Fibroblast of skin of scalp (primary cell): ENCODE data around the gene MSL3B.
"Not testable (repeated sequence)": the region's sequence is repeated elsewhere in the genome, so short reads cannot be mapped to it uniquely, and the experiment has no call there.

Source experiments
- DNase-seq: peaks from one replicate; pipeline ENCODE4 v3.0.0-alpha.2; 2013

The MSL3B gene

GRCh38 chr2:233867993-233868532, at the start of gene MSL3B:
TSS of gene MSL3B (minus strand) at chr2:233868386.
- DNase-seq: peak; percentile 66

- no peak for DNase-seq
These were observed 48.9 kb upstream of the MSL3B start, which contains the start of gene TRPM8 for GRCh38 chr2:233917116-233917515. TSS of gene TRPM8 (plus strand) at chr2:233917373. CDS start at chr2:233926538, 9,165 bp downstream.

GRCh38 chr2:233915128-233915527, 46.9 kb upstream of the MSL3B start:
- no peak for DNase-seq

- DNase-seq: peak; percentile 50
These were observed 44.7 kb upstream of the MSL3B start for GRCh38 chr2:233912691-233913423.

GRCh38 chr2:233907627-233908026, 39.4 kb upstream of the MSL3B start:
- no peak for DNase-seq

- DNase-seq: no peak
These were observed 37.8 kb upstream of the MSL3B start for GRCh38 chr2:233905945-233906344.

GRCh38 chr2:233901884-233902283, 33.7 kb upstream of the MSL3B start:
- no peak for DNase-seq

- no peak for DNase-seq
These were observed 33.2 kb upstream of the MSL3B start for GRCh38 chr2:233901367-233901766.

- not testable (repeated sequence) for DNase-seq
These were observed 28.1 kb upstream of the MSL3B start for GRCh38 chr2:233896253-233896652.

- no peak for DNase-seq
These were observed 24.6 kb upstream of the MSL3B start for GRCh38 chr2:233892793-233893192.

- DNase-seq: no peak
These were observed 14.2 kb upstream of the MSL3B start for GRCh38 chr2:233882353-233882752.

GRCh38 chr2:233872125-233872524, 3.9 kb upstream of the MSL3B start:
- DNase-seq: not testable (repeated sequence)

- no peak for DNase-seq
These were observed 3.2 kb upstream of the MSL3B start for GRCh38 chr2:233871432-233871831.

GRCh38 chr2:233866479-233866878, 1.7 kb downstream of the MSL3B start:
- no peak for DNase-seq

- DNase-seq: no peak
These were observed 2.3 kb downstream of the MSL3B start for GRCh38 chr2:233865838-233866237.

- DNase-seq: no peak
These were observed 5.9 kb downstream of the MSL3B start for GRCh38 chr2:233862261-233862768.

- no peak for DNase-seq
These were observed 9.9 kb downstream of the MSL3B start for GRCh38 chr2:233858331-233858730.

- peak; percentile 12 for DNase-seq
These were observed 10.6 kb downstream of the MSL3B start for GRCh38 chr2:233857511-233858141.

GRCh38 chr2:233856184-233856583, 12.0 kb downstream of the MSL3B start:
- no peak for DNase-seq

- DNase-seq: no peak
These were observed 12.8 kb downstream of the MSL3B start for GRCh38 chr2:233855345-233855744.

- DNase-seq: peak; percentile 95
These were observed 13.8 kb downstream of the MSL3B start, which contains the start of gene HJURP for GRCh38 chr2:233854241-233854981. TSS of gene HJURP (minus strand) at chr2:233854535. CDS start at chr2:233854500, 35 bp downstream.

- DNase-seq: no peak
These were observed 14.3 kb downstream of the MSL3B start for GRCh38 chr2:233853883-233854240.

- no peak for DNase-seq
These were observed 14.8 kb downstream of the MSL3B start for GRCh38 chr2:233853353-233853752.
